Body of pancreas (tissue), 4 donors: ENCODE measurements around the gene CCND2. TPM values are rescaled to one million over a fixed set of nuclear protein-coding genes. Genes with fewer than 3 reads are reported as not detected.

ENCODE experiments used
- ATAC-seq: fragments of 150-250 bp; one replicate; pipeline ENCODE4 v1.9.1; 2016
- DNase-seq, 4 donors: peaks; one replicate each; pipeline ENCODE4 v3.0.0-alpha.2; 2019
- H3K27ac ChIP-seq, 4 donors: fragments of 200-600 bp; sonication (generic); 1 replicate in 3 of 4; 2 replicates in 1 of 4; pipeline versions ENCODE4 v1.5.1 to v1.6.1; 2016 to 2019; ENCODE audit warnings: mild to moderate bottlenecking in 1 of 4, mixed read lengths in 1 of 4, moderate library complexity in 1 of 4
- H3K27me3 ChIP-seq, 2 donors: fragments of 200-600 bp; sonication (generic); one replicate each; pipeline ENCODE4 v1.6.0; 2016; ENCODE audit warnings: mild to moderate bottlenecking in 1 of 2
- H3K36me3 ChIP-seq, 2 donors: fragments of 200-600 bp; sonication (generic); replicated peaks in 1 of 2; 2 replicates each; pipeline ENCODE4 v1.5.1; 2016; ENCODE audit warnings: low read depth in 2 of 2; ENCODE audit not compliant: insufficient read depth in 1 of 2
- H3K4me1 ChIP-seq: fragments of 200-600 bp; sonication (generic); one replicate; pipeline ENCODE4 v1.6.0; 2016
- H3K4me3 ChIP-seq, 2 donors: fragments of 200-600 bp; sonication (generic); 1 replicate in 1 of 2; 2 replicates in 1 of 2; pipeline ENCODE4 v1.5.1; 2016 to 2019
- H3K9me3 ChIP-seq, 3 donors: fragments of 200-600 bp; sonication (generic); 1 replicate in 2 of 3; 2 replicates in 1 of 3; pipeline ENCODE4 v1.5.1; 2016
- CTCF ChIP-seq, 7 experiments: fragments of 450-650 bp in 4 of 7; fragments of 200-600 bp in 3 of 7; sonication (generic) in 3 of 7; IDR thresholded peaks; one replicate each; pipeline ENCODE4 v1.5.1; 2016 to 2019; ENCODE audit warnings: antibody characterized with exemption in 7 of 7
- POLR2A ChIP-seq, 3 donors: fragments of 450-650 bp; IDR thresholded peaks; one replicate each; pipeline ENCODE4 v1.6.1; 2016; ENCODE audit warnings: antibody characterized with exemption in 3 of 3, mild to moderate bottlenecking in 2 of 3
- WGBS, 2 donors: methylation state at CpG; one replicate each; pipeline ENCODE4 v1.1.5; 2017; 5-methylcytosine and 5-hydroxymethylcytosine counted together
- intact Hi-C: fragments of 100-400 bp; cut with DNase I; formaldehyde crosslinking; loops from one replicate; pipeline ENCODE4 v1.15.1; 2023
- total RNA-seq, 2 donors: library from RNA; depleted of rRNA; stranded (reverse); fragments of >200 nt; gene quantifications; one replicate each; pipeline ENCODE4 v1.1.0, GENCODE V29; 2016

CCND2 gene
- total RNA-seq, 2 donors from 2014 or later: 32.2 to 88.7 TPM

DNA sequence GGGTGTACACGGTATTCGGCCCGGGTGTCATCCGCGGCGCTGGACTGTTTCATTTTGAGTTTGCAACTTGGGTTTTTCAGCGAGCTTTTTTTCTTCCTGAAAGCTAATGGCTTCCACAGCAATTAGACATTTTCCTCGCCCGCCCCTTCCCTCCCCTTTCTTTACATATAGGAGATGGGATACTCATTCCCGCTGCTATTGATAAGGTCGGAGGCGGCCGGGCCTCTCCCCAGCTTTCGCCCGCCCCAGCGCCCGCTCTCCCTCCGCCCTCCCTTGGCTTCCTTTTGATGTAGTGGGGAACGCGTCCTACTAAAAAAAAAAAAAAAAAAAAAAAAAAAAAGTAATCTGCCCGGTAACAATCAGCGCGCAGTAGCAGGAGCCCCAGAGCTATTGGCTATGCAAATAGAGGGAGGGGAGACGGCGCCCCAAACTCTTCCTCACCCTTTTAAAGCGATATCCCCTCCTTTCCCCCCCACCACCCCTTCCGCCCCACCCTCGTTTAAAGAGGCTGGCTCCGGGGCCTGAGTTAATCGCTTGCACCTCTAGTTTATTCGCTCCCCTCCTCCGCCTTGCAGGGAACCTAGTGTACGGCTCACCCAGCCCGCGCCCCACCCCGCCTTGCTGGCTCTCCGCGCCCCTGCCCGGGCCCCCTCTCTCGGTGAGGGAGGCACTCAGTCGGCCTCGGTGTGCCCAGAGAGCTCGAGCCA is 1.7 kb upstream of the CCND2 start:
- TF ChIP-seq POLR2A (IDR thresholded peaks at IDR 0.05) (peak in 2 of 3 donors; percentile 40 to 46), CTCF (IDR thresholded peaks at IDR 0.05) (no peak)
- intact Hi-C loops: loop anchor here (10.0 kb wide), 1 partner anchor 227 kb away; no protein-coding TSS in a partner anchor
- H3K9me3 ChIP-seq: no peaks in the 10 kb centered on the region
- DNase-seq: peak; percentile 67 to 90 (median 75)
- peaks cover 0 to 2% of the 10 kb centered on the region in 2 donors for H3K36me3 ChIP-seq
- WGBS, 2 donors: 1% methylated on average over 36 to 43 of the region's 43 CpGs
- H3K4me1 ChIP-seq: peaks cover 64% of the 10 kb centered on the region
- ATAC-seq: peak; percentile 39
- H3K4me3 ChIP-seq: peak overlapping the region in 1 of 2 donors; percentile 26
- peak overlapping the region; percentile 1 to 80 (median 32) for H3K27ac ChIP-seq
- H3K27me3 ChIP-seq: peaks cover 0 to 14% of the 10 kb centered on the region in 2 donors

DNA sequence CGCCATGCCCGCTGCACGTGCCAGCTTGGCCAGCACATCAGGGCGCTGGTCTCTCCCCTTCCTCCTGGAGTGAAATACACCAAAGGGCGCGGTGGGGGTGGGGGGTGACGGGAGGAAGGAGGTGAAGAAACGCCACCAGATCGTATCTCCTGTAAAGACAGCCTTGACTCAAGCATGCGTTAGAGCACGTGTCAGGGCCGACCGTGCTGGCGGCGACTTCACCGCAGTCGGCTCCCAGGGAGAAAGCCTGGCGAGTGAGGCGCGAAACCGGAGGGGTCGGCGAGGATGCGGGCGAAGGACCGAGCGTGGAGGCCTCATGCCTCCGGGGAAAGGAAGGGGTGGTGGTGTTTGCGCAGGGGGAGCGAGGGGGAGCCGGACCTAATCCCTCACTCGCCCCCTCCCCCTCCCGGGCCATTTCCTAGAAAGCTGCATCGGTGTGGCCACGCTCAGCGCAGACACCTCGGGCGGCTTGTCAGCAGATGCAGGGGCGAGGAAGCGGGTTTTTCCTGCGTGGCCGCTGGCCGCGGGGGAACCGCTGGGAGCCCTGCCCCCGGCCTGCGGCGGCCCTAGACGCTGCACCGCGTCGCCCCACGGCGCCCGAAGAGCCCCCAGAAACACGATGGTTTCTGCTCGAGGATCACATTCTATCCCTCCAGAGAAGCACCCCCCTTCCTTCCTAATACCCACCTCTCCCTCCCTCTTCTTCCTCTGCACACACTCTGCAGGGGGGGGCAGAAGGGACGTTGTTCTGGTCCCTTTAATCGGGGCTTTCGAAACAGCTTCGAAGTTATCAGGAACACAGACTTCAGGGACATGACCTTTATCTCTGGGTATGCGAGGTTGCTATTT is 914 bp upstream of the CCND2 start:
- peaks cover 0 to 14% of the 10 kb centered on the region in 2 donors for H3K27me3 ChIP-seq
- peaks cover 0 to 2% of the 10 kb centered on the region in 2 donors for H3K36me3 ChIP-seq
- no peak for TF ChIP-seq CTCF (IDR thresholded peaks at IDR 0.05)
- no peak for TF ChIP-seq POLR2A (IDR thresholded peaks at IDR 0.05)
- peak overlapping the region; percentile 1 to 83 (median 71) for H3K27ac ChIP-seq
- no peaks in the 10 kb centered on the region for H3K9me3 ChIP-seq
- peaks cover 72% of the 10 kb centered on the region for H3K4me1 ChIP-seq
- peak; percentile 1 for ATAC-seq
- 1 to 2% methylated on average over 13 to 62 of the region's 62 CpGs for WGBS, 2 donors
- peak in 2 of 4 donors; percentile 43 to 55 for DNase-seq
- H3K4me3 ChIP-seq: peak overlapping the region in 1 of 2 donors; percentile 81
- intact Hi-C loops: loop anchor here (10.0 kb wide), 1 partner anchor 228 kb away; no protein-coding TSS in a partner anchor

DNA sequence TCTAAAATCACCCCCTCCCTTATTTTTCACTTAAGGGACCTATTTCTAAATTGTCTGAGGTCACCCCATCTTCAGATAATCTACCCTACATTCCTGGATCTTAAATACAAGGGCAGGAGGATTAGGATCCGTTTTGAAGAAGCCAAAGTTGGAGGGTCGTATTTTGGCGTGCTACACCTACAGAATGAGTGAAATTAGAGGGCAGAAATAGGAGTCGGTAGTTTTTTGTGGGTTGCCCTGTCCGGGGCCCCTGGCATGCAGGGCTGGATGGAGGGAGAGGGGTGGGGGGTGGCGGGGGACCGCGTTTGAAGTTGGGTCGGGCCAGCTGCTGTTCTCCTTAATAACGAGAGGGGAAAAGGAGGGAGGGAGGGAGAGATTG is 300 bp upstream of the CCND2 start:
- peaks cover 0 to 2% of the 10 kb centered on the region in 2 donors for H3K36me3 ChIP-seq
- H3K9me3 ChIP-seq: no peaks in the 10 kb centered on the region
- DNase-seq (no peak), ATAC-seq (no peak)
- intact Hi-C loops: loop anchor here (10.0 kb wide), 1 partner anchor 228 kb away; no protein-coding TSS in a partner anchor
- H3K4me3 ChIP-seq: peak overlapping the region in 1 of 2 donors; percentile 81
- peaks cover 78% of the 10 kb centered on the region for H3K4me1 ChIP-seq
- peak overlapping the region; percentile 48 to 83 (median 71) for H3K27ac ChIP-seq
- 1% methylated on average over 10 of the region's 10 CpGs for WGBS, 2 donors
- TF ChIP-seq POLR2A (IDR thresholded peaks at IDR 0.05) (no peak), CTCF (IDR thresholded peaks at IDR 0.05) (no peak)
- H3K27me3 ChIP-seq: peaks cover 0 to 14% of the 10 kb centered on the region in 2 donors

DNA sequence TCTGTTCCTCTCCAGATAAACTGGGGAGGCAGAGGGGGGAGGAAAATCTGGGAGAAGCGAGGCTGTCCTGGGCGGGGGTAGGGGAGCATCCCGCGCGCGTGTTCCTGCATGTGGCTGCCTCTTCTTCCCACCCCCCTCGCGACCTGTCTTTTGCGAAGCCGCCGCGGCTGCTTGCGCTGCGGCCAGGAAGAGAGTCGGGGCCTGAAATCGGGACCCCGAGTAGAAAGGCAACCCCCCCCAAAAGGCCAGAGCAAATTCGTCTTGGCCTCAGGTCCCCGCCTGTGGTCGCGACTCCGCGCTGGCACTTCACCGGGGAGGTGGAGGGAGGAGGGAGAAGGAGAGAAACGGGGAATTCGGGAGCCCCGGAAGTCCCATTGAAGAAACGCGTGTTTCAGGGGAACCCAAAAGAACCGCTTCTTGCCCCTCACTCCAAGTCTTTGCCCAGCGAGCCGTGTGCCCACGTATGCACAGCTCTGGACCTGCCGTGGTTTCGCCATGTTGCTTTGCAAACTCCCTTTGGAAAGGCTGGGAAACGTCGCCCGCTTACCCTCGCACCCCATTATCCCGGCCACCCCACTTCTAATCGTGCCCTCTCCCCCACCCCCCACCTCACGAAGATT is 944 bp downstream of the CCND2 start:
- intact Hi-C loops: loop anchor here (10.0 kb wide), 1 partner anchor 230 kb away; no protein-coding TSS in a partner anchor
- Histone ChIP-seq H3K27me3 (peaks cover 0 to 11% of the 10 kb centered on the region in 2 donors), H3K36me3 (peaks cover 0 to 2% of the 10 kb centered on the region in 2 donors), H3K27ac (peak overlapping the region; percentile 48 to 83 (median 71)), H3K9me3 (no peaks in the 10 kb centered on the region), H3K4me1 (peaks cover 87% of the 10 kb centered on the region), H3K4me3 (peak overlapping the region; percentile 57 to 81)
- WGBS, 2 donors: 0% methylated on average over 35 to 42 of the region's 42 CpGs
- ATAC-seq: no peak
- no peak for TF ChIP-seq POLR2A (IDR thresholded peaks at IDR 0.05)
- no peak for TF ChIP-seq CTCF (IDR thresholded peaks at IDR 0.05)
- DNase-seq: peak in 2 of 4 donors; percentile 33 to 37
